Endometrial microvascular endothelial cells (primary cell): ENCODE results near the gene TIMM44. TPM values are rescaled to one million over a fixed set of nuclear protein-coding genes. Genes with fewer than 3 reads are reported as not detected.

ENCODE experiments used
- in situ Hi-C: cut with HindIII; loops from 2 replicates; pipeline ENCODE4 v1.10.0; 2017; ENCODE audit warnings: low sequenced_read_pairs, low pct_unique_long_range_greater_than_20kb; ENCODE audit errors: inconsistent ontology term
- total RNA-seq: library from RNA; depleted of rRNA; stranded (reverse); fragments of >200 nt; gene quantifications from one replicate; pipeline ENCODE4 v1.2.3, GENCODE V29; 2015; ENCODE audit errors: inconsistent ontology term

Gene TIMM44, protein sequence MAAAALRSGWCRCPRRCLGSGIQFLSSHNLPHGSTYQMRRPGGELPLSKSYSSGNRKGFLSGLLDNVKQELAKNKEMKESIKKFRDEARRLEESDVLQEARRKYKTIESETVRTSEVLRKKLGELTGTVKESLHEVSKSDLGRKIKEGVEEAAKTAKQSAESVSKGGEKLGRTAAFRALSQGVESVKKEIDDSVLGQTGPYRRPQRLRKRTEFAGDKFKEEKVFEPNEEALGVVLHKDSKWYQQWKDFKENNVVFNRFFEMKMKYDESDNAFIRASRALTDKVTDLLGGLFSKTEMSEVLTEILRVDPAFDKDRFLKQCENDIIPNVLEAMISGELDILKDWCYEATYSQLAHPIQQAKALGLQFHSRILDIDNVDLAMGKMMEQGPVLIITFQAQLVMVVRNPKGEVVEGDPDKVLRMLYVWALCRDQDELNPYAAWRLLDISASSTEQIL
- 75.6 TPM for total RNA-seq

- in situ Hi-C loops, result no loop called here
Observed at GRCh38 chr19:7943444-7944176, at the start of gene TIMM44. TIMM44 (minus strand) TSS chr19:7943666; CDS start chr19:7943651, 15 bp downstream.

DNA sequence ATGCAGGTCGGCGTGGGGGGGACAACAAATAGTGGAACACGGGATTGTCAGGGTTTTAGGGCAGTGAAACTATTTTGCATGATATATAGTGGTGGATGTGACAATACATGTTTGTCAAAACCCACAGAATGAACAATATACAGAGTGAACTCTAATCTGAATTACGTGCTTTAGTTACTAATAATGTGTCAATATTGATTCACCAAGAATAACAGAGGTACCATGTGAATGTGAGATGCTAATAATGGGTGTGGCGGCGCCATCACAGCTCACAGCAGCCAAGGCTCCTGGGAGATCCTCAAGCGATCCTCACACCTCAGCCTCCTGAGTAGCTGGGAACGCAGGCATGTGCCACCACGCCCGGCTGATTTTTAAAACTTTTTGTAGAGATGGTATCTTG, 49.1 kb upstream of the TIMM44 start:
- in situ Hi-C loops, result no loop called here

DNA sequence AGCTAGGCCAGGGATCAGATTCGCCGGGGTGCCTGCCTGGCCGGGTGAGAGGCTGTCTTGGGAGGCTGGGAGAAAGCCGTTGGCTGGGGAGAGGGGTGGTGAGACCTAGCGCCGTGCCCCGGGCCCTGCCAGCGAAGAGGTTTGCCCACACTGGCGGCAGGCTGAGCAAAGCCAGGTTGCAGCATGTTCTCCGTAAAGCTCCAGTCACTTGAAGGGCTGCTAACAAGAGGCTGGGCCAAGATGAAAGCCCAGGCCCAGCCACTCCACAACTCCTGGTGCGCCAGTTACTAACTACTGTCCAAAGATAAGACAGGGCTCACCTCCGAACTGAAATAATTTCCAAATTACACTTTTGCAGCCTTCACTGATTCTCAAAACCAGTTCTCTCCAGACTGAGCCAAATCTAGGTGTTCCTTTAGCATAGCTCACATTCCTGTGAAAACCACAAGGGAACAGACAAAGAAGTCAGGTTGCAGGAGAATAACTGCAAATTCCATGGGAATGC, 45.7 kb upstream of the TIMM44 start:
- in situ Hi-C loops, result no loop called here

DNA sequence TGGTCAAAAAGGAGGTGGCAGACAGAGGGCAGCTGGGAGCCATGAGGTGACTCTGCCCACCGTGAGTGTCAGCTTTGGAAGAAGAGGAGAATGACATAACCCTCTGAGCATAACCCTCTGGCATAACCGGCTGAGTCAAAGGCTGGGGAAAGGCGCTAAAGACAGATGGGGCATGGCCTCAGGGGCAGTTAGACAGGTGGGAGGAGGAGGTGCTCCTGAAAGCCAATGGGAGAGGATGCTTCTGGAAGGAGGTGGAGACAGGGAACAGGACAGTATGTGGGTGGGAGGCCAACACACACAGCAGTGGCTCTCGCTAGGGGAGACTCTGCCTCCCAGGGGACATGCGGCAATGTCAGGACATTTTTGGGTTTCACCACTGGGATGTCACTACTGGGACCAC, 44.8 kb upstream of the TIMM44 start:
- in situ Hi-C loops, result no loop called here

GRCh38 chr19:7987114-7987768, 43.8 kb upstream of the TIMM44 start:
- in situ Hi-C loops, result no loop called here

DNA sequence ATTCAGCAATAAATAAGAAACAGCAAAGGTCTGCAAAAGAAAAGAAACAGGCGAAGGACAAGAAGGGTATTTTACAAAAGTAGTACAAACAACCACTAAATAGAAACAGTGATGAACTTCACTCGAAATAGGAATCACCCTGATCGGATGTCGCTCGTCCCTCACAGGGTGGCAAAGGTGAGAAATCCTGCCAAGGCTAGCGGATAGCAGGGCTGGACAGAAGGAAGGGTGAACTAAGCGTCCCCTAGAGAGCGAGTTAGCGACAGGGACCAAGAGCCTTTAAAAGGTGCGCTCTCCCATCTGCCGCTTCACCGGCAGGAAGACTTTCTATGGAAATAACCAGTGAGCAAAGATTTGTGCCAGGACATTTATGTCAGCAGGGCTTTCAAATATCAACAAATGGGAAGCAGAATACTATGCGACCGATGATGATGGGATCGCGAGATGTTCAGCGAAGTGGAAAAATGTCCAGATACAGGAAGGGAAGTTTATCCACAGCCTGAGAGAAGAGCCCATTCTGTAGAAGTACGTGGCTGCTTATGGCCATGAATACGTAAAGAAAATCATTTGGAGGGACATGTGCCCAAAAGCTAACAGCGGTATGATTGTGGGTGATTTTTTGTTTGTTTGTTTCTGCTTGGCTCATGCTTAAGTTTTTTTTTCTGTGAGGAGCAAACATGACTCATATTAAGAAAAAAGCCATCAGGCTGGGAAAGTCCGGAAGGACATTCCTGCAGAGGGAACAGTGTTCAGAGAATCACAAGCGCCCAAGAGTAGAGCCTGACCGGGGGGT, 43.1 kb upstream of the TIMM44 start:
- in situ Hi-C loops, result no loop called here

GRCh38 chr19:7985481-7985911, 42.0 kb upstream of the TIMM44 start:
- in situ Hi-C loops, result no loop called here

- in situ Hi-C loops, result no loop called here
Observed at GRCh38 chr19:7983995-7984837, 40.8 kb upstream of the TIMM44 start.

DNA sequence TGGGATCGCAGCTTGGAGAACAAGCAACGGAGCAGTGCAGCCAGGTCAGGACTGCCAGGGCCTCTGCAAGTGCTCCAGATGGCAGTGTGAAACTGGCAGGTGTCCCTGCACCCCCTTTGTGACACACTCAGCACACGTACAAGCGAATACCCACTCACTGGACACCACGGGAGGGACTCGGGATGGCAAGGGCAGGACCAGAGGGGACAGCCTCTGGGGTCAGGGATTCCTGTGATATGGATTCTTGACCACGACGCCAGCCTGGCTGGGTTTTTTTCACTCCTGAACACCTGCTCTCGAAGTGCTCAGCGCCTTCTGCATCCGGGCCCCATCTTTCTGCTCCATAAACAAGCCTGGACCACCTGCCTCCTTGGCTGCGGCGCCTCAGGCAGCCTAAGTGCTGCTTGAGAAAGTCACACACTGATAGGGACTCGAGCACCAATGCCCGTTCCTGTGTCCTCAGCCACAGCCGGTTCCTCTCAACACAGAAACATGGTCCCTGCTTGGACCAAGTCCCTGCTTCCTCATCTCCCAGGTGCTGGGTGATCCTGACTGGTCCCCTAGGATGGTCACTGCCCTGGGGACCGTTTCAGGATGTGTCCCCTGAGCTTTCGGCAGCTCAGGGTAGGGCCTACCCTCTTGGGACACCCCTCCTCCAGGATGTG, 40.0 kb upstream of the TIMM44 start:
- in situ Hi-C loops, result no loop called here

DNA sequence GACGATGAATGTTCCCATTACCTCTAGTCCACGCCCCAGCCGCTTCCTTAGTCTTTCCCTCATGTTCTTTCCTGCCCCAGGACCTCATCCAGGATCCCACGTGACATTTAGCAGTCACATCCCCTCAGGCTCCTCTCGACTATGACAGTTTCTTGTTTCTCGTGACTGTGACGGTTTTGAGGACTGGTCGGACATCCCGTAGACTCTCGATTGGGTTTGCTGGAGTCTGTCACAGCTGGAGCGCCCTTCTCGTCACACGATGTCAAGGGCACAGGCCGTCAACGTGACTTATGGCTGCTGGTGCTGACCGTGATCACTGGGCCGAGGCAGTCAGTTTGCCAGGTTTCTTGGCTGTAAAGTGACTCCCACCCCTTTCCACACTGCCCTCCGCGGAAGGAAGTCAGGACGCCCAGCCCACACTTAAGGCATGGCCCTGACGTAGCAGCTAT, 39.2 kb upstream of the TIMM44 start:
- in situ Hi-C loops, result no loop called here

DNA sequence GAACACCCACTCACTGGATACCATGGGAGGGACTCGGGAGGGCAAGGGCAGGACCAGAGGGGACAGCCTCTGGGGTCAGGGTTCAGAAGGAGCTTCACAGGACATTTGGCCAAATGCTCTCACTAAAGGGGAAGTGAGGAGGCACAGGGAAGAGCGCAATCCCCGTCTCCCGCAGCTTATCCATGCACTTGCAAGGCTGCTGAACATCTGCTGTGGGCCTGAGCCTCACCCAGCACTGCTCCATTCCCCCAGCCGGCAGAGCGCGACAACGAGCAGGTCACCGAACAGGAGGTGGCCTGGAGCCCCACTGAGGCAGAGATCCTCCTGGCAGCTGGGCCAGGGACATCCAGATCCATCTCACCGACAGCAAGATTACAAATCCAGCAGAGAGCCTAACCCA, 38.6 kb upstream of the TIMM44 start:
- in situ Hi-C loops, result no loop called here

DNA sequence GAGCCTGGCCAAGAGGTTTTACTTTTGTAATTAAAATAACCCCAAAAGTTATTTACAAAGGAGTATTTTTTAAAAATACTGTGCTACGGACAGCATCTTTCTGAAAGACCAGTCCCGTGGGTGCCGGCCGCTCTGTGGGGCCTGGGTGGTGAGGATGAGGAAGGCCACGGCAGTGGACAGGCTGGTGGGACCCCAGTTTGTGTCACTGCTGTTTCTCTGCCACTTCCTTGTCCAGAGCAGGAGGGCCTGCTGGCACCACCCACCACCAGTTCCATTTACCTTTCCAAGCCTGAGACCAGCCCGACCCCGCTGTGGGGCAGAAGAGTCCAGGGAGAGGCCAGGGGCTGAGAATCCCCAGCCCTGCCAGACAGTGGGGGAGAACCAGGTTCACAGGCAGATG, 38.2 kb upstream of the TIMM44 start:
- in situ Hi-C loops, result no loop called here

DNA sequence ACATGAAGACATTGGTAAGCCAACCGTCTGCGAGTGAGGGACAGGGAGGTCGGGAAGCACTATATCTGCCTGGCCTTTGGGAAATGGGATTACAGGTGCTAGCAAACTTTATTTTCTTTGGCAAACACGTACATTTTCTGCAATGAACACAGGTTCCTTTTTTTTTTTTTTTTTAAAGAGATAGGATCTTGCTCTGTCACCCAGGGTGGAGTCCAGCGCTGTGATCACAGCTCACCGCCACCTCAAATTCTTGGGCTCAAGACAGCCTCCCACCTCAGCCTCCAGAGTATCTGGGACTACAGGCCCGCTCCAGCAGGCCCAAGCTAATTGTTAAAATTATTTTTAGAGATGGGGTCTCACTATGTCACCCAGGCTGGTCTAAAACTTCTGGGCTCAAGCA, 37.7 kb upstream of the TIMM44 start:
- in situ Hi-C loops, result no loop called here

- in situ Hi-C loops, result no loop called here
Observed at GRCh38 chr19:7980635-7981121, 37.2 kb upstream of the TIMM44 start.

GRCh38 chr19:7980168-7980567, 36.7 kb upstream of the TIMM44 start:
- in situ Hi-C loops, result no loop called here

DNA sequence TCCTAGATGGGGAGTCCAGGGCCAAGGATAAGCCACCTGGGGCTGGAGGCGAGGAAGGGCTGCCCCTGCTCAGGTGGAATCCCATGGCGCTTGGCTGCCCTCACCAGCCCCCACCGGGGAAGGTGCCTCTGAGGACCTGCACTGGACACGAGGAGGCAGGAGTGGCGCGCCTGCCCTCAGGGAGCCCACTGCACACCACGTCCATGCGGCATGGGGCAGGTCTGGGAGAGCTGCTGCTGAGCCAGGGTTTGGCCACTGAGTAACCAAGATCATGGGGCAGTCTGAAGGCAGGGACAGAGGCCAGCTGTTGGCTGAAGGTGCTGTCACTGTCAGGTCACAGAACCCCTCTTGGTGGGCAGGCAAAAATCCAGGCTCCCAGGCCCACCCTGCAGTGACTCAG, 36.1 kb upstream of the TIMM44 start:
- in situ Hi-C loops, result no loop called here

GRCh38 chr19:7979011-7979410, 35.5 kb upstream of the TIMM44 start:
- in situ Hi-C loops, result no loop called here
